Loucy (cell line): Measurements from ENCODE around the gene STUM.

Experiments
- EZH2phosphoT487 ChIP-seq: fragments of 200-600 bp; IDR thresholded peaks from 2 replicates; pipeline ENCODE4 v1.6.1; 2018; ENCODE audit warnings: antibody characterized with exemption, mild to moderate bottlenecking, moderate library complexity, borderline replicate concordance
- TF ChIP-seq, protein P1 (sequence below): fragments of 200-600 bp; sonication (generic); conservative IDR thresholded peaks from 2 replicates; pipeline ENCODE4 v1.5.1; 2014; ENCODE audit warnings: mild to moderate bottlenecking, antibody characterized with exemption, low read length

DNA sequence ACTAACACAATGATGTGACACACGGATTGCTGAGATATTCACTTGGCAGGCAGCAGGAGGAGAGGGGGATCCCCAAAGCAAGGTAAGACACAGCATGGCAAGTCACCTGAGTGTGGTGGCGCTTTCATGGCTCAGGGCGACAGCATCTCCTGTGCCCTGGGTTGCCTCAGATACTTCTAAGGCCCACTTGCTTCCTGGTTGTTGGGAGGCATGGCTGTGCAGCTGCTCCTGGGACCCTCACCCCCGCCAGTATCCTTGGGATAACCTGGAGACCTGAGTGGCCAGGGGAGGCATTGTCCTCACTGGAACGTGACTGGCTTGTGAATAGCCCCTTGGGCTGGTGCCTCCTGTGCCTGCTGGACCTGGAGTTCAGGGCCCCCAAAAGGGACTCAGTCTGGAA, 69.8 kb downstream of the STUM start:
- TF ChIP-seq, protein P1, sequence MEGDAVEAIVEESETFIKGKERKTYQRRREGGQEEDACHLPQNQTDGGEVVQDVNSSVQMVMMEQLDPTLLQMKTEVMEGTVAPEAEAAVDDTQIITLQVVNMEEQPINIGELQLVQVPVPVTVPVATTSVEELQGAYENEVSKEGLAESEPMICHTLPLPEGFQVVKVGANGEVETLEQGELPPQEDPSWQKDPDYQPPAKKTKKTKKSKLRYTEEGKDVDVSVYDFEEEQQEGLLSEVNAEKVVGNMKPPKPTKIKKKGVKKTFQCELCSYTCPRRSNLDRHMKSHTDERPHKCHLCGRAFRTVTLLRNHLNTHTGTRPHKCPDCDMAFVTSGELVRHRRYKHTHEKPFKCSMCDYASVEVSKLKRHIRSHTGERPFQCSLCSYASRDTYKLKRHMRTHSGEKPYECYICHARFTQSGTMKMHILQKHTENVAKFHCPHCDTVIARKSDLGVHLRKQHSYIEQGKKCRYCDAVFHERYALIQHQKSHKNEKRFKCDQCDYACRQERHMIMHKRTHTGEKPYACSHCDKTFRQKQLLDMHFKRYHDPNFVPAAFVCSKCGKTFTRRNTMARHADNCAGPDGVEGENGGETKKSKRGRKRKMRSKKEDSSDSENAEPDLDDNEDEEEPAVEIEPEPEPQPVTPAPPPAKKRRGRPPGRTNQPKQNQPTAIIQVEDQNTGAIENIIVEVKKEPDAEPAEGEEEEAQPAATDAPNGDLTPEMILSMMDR = no peak
- TF ChIP-seq EZH2phosphoT487 = no peak
